HL-60 (cell line): ENCODE measurements around the gene NTHL1.
A peak's percentile ranks its signal among the peaks of the same experiment; 100 is the strongest.

Experiments
- DNase-seq, 2 experiments: peaks; one replicate each; pipeline ENCODE4 v3.0.0-alpha.2; 2010 to 2020; ENCODE audit warnings: low read depth in 1 of 2, low spot score in 1 of 2
- H3K27ac ChIP-seq: fragments of 250-450 bp; sonication (Bioruptor Pico); replicated peaks from 2 replicates; pipeline ENCODE4 v1.5.1; 2020; ENCODE audit warnings: mild to moderate bottlenecking, moderate library complexity
- H3K27me3 ChIP-seq: fragments of 250-450 bp; sonication (Bioruptor Pico); 2 replicates; pipeline ENCODE4 v1.5.1; 2021; ENCODE audit warnings: mild to moderate bottlenecking, moderate library complexity; ENCODE audit not compliant: insufficient read depth, poor library complexity, severe bottlenecking
- H3K4me3 ChIP-seq: replicated peaks from 2 replicates; pipeline ENCODE4 v1.5.1; 2011; ENCODE audit warnings: mild to moderate bottlenecking, control low read depth, low read length; ENCODE audit not compliant: insufficient read depth
- GABPA ChIP-seq: IDR thresholded peaks from 2 replicates; pipeline ENCODE4 v1.6.1; 2012; ENCODE audit warnings: low read depth
- POLR2AphosphoS5 ChIP-seq: IDR thresholded peaks from 2 replicates; pipeline ENCODE4 v1.6.1; 2012; ENCODE audit warnings: low read depth
- SPI1 ChIP-seq: IDR thresholded peaks from 2 replicates; pipeline ENCODE4 v1.6.1; 2012; ENCODE audit warnings: low read depth, mild to moderate bottlenecking, borderline replicate concordance
- TF ChIP-seq, protein P1 (sequence below): IDR thresholded peaks from 2 replicates; pipeline ENCODE4 v1.6.1; 2012; ENCODE audit warnings: low read depth; ENCODE audit not compliant: insufficient replicate concordance
- TF ChIP-seq, protein P2 (sequence below): IDR thresholded peaks from one replicate; pipeline ENCODE4 v1.5.1; 2011; ENCODE audit warnings: low read length, control low read depth, inconsistent platforms; ENCODE audit not compliant: insufficient read depth

Gene NTHL1

DNA sequence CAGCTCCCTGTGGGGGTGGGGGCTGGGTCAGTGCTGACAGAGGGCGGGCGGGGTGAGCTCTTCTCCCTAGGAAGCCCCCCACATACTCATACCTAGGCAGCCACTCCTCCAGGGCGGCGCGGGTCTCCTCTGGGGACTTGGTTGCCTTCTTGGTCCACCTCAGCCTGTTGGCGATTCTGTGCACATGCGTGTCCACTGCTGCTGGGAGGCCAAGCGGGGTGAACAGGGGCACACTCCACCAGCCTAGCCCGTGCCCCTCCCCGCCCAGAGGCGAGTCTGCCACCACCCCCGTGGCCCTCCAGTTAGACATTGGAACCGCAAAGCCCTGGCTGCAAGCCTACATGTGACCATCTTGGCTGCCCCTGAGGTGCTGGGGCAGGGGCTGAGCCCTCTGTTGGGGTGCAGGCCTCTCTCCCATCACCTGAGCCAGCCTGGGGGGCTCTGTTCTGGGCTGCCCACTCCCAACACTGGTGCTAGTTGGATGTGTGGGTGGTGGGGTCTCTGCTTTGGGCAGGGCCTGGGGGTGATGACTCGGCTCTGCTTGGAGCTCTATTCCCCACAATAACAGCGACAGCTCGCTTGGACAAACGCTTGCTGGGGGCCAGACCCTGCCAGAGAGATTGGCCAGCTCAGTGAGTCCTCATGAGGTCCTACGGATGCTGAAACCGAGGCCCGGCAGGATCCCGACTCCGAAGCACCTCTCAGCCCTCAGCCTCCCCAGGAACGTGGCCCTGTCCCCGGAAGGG, 7.4 kb downstream of the NTHL1 start:
- Histone ChIP-seq H3K27ac (no peak overlapping the region), H3K4me3 (no peak overlapping the region), H3K27me3 (no peaks in the 10 kb centered on the region)
- DNase-seq = no peak
- TF ChIP-seq SPI1 (no peak), POLR2AphosphoS5 (no peak), GABPA (no peak)
- TF ChIP-seq, protein P1, sequence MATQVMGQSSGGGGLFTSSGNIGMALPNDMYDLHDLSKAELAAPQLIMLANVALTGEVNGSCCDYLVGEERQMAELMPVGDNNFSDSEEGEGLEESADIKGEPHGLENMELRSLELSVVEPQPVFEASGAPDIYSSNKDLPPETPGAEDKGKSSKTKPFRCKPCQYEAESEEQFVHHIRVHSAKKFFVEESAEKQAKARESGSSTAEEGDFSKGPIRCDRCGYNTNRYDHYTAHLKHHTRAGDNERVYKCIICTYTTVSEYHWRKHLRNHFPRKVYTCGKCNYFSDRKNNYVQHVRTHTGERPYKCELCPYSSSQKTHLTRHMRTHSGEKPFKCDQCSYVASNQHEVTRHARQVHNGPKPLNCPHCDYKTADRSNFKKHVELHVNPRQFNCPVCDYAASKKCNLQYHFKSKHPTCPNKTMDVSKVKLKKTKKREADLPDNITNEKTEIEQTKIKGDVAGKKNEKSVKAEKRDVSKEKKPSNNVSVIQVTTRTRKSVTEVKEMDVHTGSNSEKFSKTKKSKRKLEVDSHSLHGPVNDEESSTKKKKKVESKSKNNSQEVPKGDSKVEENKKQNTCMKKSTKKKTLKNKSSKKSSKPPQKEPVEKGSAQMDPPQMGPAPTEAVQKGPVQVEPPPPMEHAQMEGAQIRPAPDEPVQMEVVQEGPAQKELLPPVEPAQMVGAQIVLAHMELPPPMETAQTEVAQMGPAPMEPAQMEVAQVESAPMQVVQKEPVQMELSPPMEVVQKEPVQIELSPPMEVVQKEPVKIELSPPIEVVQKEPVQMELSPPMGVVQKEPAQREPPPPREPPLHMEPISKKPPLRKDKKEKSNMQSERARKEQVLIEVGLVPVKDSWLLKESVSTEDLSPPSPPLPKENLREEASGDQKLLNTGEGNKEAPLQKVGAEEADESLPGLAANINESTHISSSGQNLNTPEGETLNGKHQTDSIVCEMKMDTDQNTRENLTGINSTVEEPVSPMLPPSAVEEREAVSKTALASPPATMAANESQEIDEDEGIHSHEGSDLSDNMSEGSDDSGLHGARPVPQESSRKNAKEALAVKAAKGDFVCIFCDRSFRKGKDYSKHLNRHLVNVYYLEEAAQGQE = no peak
- TF ChIP-seq, protein P2, sequence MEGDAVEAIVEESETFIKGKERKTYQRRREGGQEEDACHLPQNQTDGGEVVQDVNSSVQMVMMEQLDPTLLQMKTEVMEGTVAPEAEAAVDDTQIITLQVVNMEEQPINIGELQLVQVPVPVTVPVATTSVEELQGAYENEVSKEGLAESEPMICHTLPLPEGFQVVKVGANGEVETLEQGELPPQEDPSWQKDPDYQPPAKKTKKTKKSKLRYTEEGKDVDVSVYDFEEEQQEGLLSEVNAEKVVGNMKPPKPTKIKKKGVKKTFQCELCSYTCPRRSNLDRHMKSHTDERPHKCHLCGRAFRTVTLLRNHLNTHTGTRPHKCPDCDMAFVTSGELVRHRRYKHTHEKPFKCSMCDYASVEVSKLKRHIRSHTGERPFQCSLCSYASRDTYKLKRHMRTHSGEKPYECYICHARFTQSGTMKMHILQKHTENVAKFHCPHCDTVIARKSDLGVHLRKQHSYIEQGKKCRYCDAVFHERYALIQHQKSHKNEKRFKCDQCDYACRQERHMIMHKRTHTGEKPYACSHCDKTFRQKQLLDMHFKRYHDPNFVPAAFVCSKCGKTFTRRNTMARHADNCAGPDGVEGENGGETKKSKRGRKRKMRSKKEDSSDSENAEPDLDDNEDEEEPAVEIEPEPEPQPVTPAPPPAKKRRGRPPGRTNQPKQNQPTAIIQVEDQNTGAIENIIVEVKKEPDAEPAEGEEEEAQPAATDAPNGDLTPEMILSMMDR = no peak

DNA sequence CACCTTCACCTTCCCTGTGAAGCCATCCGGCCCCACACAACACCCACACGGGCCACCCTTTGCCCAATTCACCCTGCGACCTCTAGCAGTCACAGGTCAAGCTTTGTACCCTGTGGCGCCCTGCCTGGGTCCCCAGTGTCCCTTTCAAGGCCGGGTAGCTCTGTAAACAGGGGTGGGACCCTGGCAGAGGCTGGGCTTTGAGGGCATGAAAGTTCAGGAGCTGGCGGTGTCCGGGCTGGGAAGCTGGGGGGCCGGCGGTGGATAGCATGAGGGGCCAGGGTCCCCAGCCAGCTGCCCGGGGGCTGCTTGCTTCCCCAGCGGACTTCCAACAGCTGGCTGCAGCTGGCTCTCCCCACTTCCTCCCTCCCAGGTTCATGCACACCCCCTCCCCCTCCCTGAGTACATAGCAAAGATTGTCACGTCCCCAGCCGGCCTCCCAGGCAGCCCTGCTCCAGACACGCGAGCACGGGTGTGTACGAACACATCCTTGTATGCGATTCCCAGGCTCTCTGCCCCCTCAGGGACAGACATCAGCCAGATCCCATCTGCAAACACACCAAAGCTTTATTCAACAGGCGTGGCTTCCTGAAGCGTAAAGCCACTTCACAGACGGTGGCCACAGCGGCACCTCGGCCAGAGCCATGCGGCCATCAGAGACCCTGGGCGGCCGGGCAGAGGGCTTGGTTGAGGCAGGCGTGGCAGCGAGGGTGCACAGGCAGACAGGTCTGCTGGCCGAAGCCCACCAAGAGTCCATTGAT, 8.2 kb downstream of the NTHL1 start:
- TF ChIP-seq POLR2AphosphoS5 (no peak), SPI1 (peak; percentile 65; the same call in 1 of the 2 replicates)
- H3K4me3 ChIP-seq = no peak overlapping the region
- no peak overlapping the region for H3K27ac ChIP-seq
- DNase-seq = peak in 1 of 2 experiments; percentile 42
- no peaks in the 10 kb centered on the region for H3K27me3 ChIP-seq

DNA sequence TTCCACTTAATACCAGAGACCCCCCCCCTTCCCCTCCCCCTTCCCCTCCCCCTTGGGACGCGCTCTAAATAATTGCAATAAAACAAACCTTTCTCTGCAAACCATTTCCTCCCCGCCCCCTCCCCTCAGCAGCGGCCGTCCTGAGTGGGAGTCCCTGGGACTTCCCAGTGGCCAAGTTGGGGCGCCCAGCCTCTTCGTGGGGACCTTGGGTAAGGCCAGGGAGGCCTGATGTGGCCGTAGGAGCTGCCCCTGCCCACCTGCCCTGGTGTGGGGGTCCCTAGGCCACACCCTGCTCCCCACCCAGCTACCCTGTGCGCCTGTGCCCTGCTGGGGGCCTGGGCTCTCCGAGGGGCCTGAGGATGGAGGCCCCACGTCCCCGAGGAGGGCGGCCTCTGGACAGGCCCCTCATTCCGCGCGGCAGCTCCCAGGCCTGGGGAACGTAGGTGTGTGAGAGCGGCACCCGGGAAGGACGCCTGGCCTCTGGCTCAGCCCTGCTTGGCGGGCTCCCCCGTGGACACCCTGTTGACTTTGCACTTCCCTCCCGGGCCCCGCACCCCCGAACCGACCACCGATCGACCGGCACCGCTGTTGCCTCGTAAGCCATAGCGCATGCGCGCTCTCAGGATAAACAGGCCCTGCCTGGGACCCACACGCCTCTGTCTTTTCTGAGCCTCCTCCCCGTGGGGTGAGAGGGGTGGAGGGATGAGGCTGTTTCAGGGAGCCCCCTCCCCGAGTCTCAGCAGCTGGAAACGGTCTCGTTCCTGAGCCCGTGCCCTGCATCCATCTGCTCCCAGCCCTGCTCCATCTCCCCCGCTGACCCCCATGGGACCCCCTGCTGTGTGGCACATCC, 9.0 kb downstream of the NTHL1 start:
- no peak for DNase-seq
- Histone ChIP-seq H3K27me3 (peaks cover under 1% of the 10 kb centered on the region), H3K4me3 (no peak overlapping the region), H3K27ac (no peak overlapping the region)
- no peak for TF ChIP-seq GABPA
- TF ChIP-seq, protein P2 = no peak
- TF ChIP-seq, protein P1 = no peak
- no peak for TF ChIP-seq POLR2AphosphoS5
- no peak for TF ChIP-seq SPI1
